ENCODE results near the gene PNMA6E.
A peak's percentile ranks its signal among the peaks of the same experiment; 100 is the strongest.

DNA sequence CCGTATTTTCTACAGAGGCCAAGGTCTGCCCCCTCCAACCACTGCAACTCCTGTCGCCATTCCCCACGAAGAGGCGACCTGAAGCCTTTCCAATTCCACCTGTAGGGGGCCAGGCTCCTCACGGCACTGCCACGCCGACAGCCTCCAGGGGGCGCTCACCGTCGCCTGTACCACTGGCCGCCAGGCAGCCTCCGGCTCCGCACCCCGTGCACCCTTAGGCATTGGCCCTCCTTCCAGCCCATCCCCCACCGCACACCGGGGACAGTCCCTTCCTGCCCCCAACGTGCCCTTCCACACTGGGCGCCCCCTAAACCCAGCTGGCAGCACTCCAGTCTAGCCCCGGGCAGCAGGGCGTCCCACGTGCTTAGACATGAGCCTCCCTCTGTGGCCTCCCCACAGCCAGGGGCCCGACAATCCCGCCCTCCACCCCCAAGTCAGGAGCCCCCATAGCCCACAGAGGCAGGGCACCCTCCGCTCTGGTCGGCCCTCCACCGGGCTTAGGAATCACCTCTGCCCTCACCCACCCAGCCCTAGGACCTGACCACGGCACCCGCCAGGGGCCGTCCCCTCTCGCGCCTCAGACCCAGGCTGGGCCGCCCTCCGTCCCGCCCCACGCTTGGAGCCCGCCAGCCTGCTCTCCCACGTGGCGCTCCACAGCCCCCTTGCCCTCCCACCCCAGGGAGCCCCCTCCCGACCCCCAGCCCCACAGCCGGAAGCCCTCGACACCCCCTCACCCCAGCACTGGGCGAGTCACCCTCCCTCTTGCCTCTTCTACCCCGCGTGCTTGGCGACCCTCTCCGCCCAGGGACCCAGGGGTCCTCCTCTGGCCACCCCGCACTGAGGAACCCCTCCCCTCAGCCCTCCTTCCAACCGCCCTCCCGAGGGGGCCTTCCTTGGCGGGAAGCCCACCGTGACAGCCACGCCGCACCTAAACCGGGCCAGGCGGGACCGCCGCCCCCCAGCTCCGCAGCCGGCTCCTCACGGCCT is 711 bp downstream of the PNMA6E start:
- no peak for TF ChIP-seq POLR2A (IDR thresholded peaks at IDR 0.05)
- TF ChIP-seq, protein P1, sequence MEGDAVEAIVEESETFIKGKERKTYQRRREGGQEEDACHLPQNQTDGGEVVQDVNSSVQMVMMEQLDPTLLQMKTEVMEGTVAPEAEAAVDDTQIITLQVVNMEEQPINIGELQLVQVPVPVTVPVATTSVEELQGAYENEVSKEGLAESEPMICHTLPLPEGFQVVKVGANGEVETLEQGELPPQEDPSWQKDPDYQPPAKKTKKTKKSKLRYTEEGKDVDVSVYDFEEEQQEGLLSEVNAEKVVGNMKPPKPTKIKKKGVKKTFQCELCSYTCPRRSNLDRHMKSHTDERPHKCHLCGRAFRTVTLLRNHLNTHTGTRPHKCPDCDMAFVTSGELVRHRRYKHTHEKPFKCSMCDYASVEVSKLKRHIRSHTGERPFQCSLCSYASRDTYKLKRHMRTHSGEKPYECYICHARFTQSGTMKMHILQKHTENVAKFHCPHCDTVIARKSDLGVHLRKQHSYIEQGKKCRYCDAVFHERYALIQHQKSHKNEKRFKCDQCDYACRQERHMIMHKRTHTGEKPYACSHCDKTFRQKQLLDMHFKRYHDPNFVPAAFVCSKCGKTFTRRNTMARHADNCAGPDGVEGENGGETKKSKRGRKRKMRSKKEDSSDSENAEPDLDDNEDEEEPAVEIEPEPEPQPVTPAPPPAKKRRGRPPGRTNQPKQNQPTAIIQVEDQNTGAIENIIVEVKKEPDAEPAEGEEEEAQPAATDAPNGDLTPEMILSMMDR (IDR thresholded peaks at IDR 0.05 in 4 of 5, conservative IDR thresholded peaks at IDR 0.05 in 1 of 5) = peak; percentile 9 to 50 (median 40)
